ENCODE measurements around the gene IGSF22.

- TF ChIP-seq CTCF (IDR thresholded peaks at IDR 0.05) (no peak), POLR2A (IDR thresholded peaks at IDR 0.05) (no peak), POLR2AphosphoS5 (IDR thresholded peaks at IDR 0.05) (no peak), EP300 (IDR thresholded peaks at IDR 0.05) (no peak)
Observed at GRCh38 chr11:18768472-18768901, 42.5 kb upstream of the IGSF22 start.

All from stomach (tissue), 4 donors.